HCT116 (cell line): ENCODE measurements around the gene TEDC1. TPM values are rescaled to one million over a fixed set of nuclear protein-coding genes. Genes with fewer than 3 reads are reported as not detected.

Experiments
- ATAC-seq: fragments of 200-7000 bp; cut with Tn5 transposase; 2 replicates; pipeline ENCODE4 v1.9.1; 2020; ENCODE audit warnings: mild to moderate bottlenecking, moderate library complexity
- BruUV-seq: library from RNA; stranded (reverse); fragments of 400-500 nt; replicated peaks from 2 replicates; lab custom pipeline; 2021; lab: Mats Ljungman, UMichigan
- CTCF ChIA-PET: fragments of 300-600 bp; sonication (Branson Sonifier 250); formaldehyde crosslinking; loops from one replicate; lab custom pipeline; 2021; ENCODE audit warnings: antibody characterized with exemption; lab: Charles Lee
- POLR2A ChIA-PET: fragments of 300-600, 350-600 bp; sonication (Branson Sonifier 250); formaldehyde crosslinking; loops from one replicate; lab custom pipeline; 2021; ENCODE audit warnings: antibody characterized with exemption; lab: Charles Lee
- RAD21 ChIA-PET, 2 experiments: fragments of 300-600 bp; sonication (Branson Sonifier 250); formaldehyde crosslinking; loops; one replicate each; lab custom pipeline; 2023; ENCODE audit warnings: low total read pairs in 2 of 2; ENCODE audit not compliant: uncharacterized antibody in 2 of 2, unreplicated experiment in 2 of 2, low non-redundant PET in 1 of 2; lab: Charles Lee
- DNase-seq: peaks from one replicate; pipeline ENCODE4 v3.0.0-alpha.2; 2010; ENCODE audit warnings: low read depth, low spot score
- H2AFZ ChIP-seq: fragments of 200-600 bp; shearing (Covaris generic), sonication (generic); 2 replicates; pipeline ENCODE4 v1.6.1; 2017; ENCODE audit warnings: low read depth, mixed run types, mixed read lengths, antibody characterized with exemption, low read length; ENCODE audit not compliant: poor library complexity, severe bottlenecking
- H3K27ac ChIP-seq: 2 replicates; pipeline ENCODE4 v1.5.1; 2012; ENCODE audit warnings: low read depth, low read length
- H3K27me3 ChIP-seq: fragments of 200-600 bp; sonication (generic); 2 replicates; pipeline ENCODE4 v1.6.1; 2016; ENCODE audit warnings: mixed run types, low read length, mixed read lengths; ENCODE audit not compliant: insufficient read depth
- H3K36me3 ChIP-seq, 2 experiments: fragments of 200-500 bp in 1 of 2; fragments of 200-600 bp in 1 of 2; sonication (Bioruptor generic) in 1 of 2; sonication (generic) in 1 of 2; 2 replicates each; pipeline versions ENCODE4 v1.5.1 to v1.6.1; 2014 to 2016; ENCODE audit warnings: low read length in 2 of 2, inconsistent platforms in 1 of 2, mixed read lengths in 1 of 2, mixed run types in 1 of 2; ENCODE audit not compliant: insufficient read depth in 2 of 2, control insufficient read depth in 1 of 2
- H3K4me1 ChIP-seq, 2 experiments: fragments of 200-600 bp in 1 of 2; sonication (generic) in 1 of 2; 2 replicates each; pipeline versions ENCODE4 v1.5.1 to v1.6.1; 2012 to 2017; ENCODE audit warnings: low read length in 2 of 2, inconsistent platforms in 1 of 2, mild to moderate bottlenecking in 1 of 2, mixed read lengths in 1 of 2, mixed run types in 1 of 2, moderate library complexity in 1 of 2; ENCODE audit not compliant: insufficient read depth in 2 of 2, control insufficient read depth in 1 of 2
- H3K4me2 ChIP-seq: fragments of 200-600 bp; sonication (generic); 2 replicates; pipeline ENCODE4 v1.6.1; 2017; ENCODE audit warnings: mixed run types, low read length, mixed read lengths
- H3K4me3 ChIP-seq, 2 experiments: fragments of 200-600 bp in 1 of 2; sonication (generic) in 1 of 2; replicated peaks in 1 of 2; 2 replicates each; pipeline ENCODE4 v1.5.1; 2011 to 2016; ENCODE audit warnings: low read length in 2 of 2, control low read depth in 1 of 2, low read depth in 1 of 2, mild to moderate bottlenecking in 1 of 2, mixed read lengths in 1 of 2, mixed run types in 1 of 2
- H3K79me2 ChIP-seq: fragments of 200-600 bp; sonication (generic); 2 replicates; pipeline ENCODE4 v1.6.1; 2017; ENCODE audit warnings: mild to moderate bottlenecking, mixed run types, low read length, moderate library complexity, mixed read lengths; ENCODE audit not compliant: insufficient read depth
- H3K9ac ChIP-seq: fragments of 200-600 bp; sonication (generic); 2 replicates; pipeline ENCODE4 v1.6.1; 2016; ENCODE audit warnings: low read length, mixed read lengths
- H3K9me2 ChIP-seq: fragments of 200-600 bp; sonication (generic), shearing (Covaris generic); 2 replicates; pipeline ENCODE4 v1.6.1; 2017; ENCODE audit warnings: mixed run types, mild to moderate bottlenecking, moderate library complexity; ENCODE audit not compliant: insufficient read depth
- H3K9me3 ChIP-seq, 2 experiments: fragments of 200-500 bp in 1 of 2; fragments of 200-600 bp in 1 of 2; sonication (Bioruptor generic) in 1 of 2; sonication (generic) in 1 of 2; 2 replicates each; pipeline ENCODE4 v1.6.1; 2014 to 2017; ENCODE audit warnings: low read length in 2 of 2, mixed read lengths in 2 of 2, inconsistent platforms in 1 of 2, low read depth in 1 of 2, mild to moderate bottlenecking in 1 of 2, mixed run types in 1 of 2, moderate library complexity in 1 of 2; ENCODE audit not compliant: control insufficient read depth in 1 of 2, insufficient read depth in 1 of 2
- H4K20me1 ChIP-seq: fragments of 200-600 bp; sonication (generic), shearing (Covaris generic); 2 replicates; pipeline ENCODE4 v1.6.1; 2017; ENCODE audit warnings: mixed run types, mild to moderate bottlenecking, moderate library complexity; ENCODE audit not compliant: insufficient read depth
- CBX3 ChIP-seq: IDR thresholded peaks from 2 replicates; pipeline ENCODE4 v1.6.1; 2012; ENCODE audit warnings: low read depth
- CEBPB ChIP-seq: IDR thresholded peaks from 2 replicates; pipeline ENCODE4 v1.6.1; 2012; ENCODE audit warnings: low read depth
- ELF1 ChIP-seq: IDR thresholded peaks from 2 replicates; pipeline ENCODE4 v1.6.1; 2012; ENCODE audit warnings: low read depth, borderline replicate concordance
- EZH2 ChIP-seq: fragments of 200-600 bp; sonication (generic); IDR thresholded peaks from 2 replicates; pipeline ENCODE4 v1.6.1; 2017; ENCODE audit warnings: antibody characterized with exemption, mixed run types
- POLR2AphosphoS5 ChIP-seq: IDR thresholded peaks from 2 replicates; pipeline ENCODE4 v1.6.1; 2011; ENCODE audit warnings: mild to moderate bottlenecking, low read depth, low read length, moderate library complexity
- TCF7L2 ChIP-seq: IDR thresholded peaks from 2 replicates; pipeline ENCODE4 v1.7.0; 2011; ENCODE audit warnings: borderline replicate concordance, inconsistent platforms; ENCODE audit not compliant: insufficient read depth, insufficient read length; ENCODE audit errors: extremely low read depth
- YY1 ChIP-seq: IDR thresholded peaks from 2 replicates; pipeline ENCODE4 v1.6.1; 2011; ENCODE audit warnings: low read length, low read depth, moderate library complexity, mild to moderate bottlenecking; ENCODE audit not compliant: insufficient replicate concordance; ENCODE audit errors: extremely low read depth
- ZFX ChIP-seq: fragments of 450-650 bp; IDR thresholded peaks from 2 replicates; pipeline ENCODE4 v1.6.1; 2017
- ZNF274 ChIP-seq: fragments of 200-500 bp; sonication (Bioruptor generic); IDR thresholded peaks from 2 replicates; pipeline ENCODE4 v1.6.1; 2014; ENCODE audit warnings: mild to moderate bottlenecking, low read depth, low read length, inconsistent platforms
- intact Hi-C: fragments of 100-400 bp; cut with micrococcal nuclease; formaldehyde crosslinking; loops from 2 replicates; pipeline ENCODE4 v1.10.0; 2022
- total RNA-seq: library from RNA; stranded (reverse); gene quantifications from one replicate; pipeline ENCODE4 v1.2.1, GENCODE V29; 2021; ENCODE audit not compliant: unreplicated experiment
- TF ChIP-seq, protein P1 (sequence below): IDR thresholded peaks from 2 replicates; pipeline ENCODE4 v1.6.1; 2012

TEDC1 gene
- total RNA-seq, 1 experiment from 2014 or later, result 40.4 TPM

- TSS peak; percentile 29 for BruUV-seq
- ChIA-PET RAD21 (no interaction called here), POLR2A (no interaction called here), CTCF (no interaction called here)
- intact Hi-C loops, result no loop called here
- Histone ChIP-seq H3K27ac (no peak overlapping the region), H3K27me3 (no peaks in the 10 kb centered on the region), H3K9ac (no peak overlapping the region), H3K4me3 (no peak overlapping the region), H4K20me1 (no peaks in the 10 kb centered on the region), H3K4me2 (no peak overlapping the region), H2AFZ (no peak overlapping the region), H3K9me2 (no peaks in the 10 kb centered on the region), H3K79me2 (peaks cover 40% of the 10 kb centered on the region), H3K9me3 (no peaks in the 10 kb centered on the region), H3K4me1 (no peaks in the 10 kb centered on the region), H3K36me3 (peaks cover 6 to 7% of the 10 kb centered on the region in 2 experiments; a peak in 2 of 4 replicates)
- DNase-seq, result no peak
- ATAC-seq, result no peak
- TF ChIP-seq EZH2, result no peak
- TF ChIP-seq YY1, result no peak
Observed at GRCh38 chr14:105442125-105442524, 48.9 kb upstream of the TEDC1 start.

DNA sequence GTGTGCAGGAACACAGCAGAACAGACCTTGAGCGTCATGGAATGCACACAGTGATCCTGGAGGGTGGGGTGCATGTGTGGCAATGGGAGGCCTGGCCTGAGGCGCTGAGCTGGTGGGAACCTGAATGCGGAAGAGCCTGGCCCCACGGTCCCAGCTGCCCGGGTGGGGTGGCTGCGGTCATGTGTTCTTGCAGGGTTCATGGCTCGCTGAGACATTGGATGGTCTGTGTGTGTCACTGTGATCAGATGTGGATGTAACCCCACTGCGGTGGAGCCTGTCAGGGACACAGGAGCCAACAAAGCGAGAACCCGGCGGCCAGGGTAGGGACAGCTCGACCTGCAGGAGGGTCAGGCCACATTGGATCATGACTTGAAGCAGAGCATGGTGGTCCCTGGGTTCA lies 48.2 kb upstream of the TEDC1 start:
- no peaks in the 10 kb centered on the region for H3K9me3 ChIP-seq
- no peaks in the 10 kb centered on the region for H4K20me1 ChIP-seq
- H3K9ac ChIP-seq, result no peak overlapping the region
- TF ChIP-seq TCF7L2 (no peak), POLR2AphosphoS5 (no peak), ZFX (no peak), ZNF274 (no peak), ELF1 (no peak), CEBPB (no peak), CBX3 (no peak)
- TF ChIP-seq, protein P1, sequence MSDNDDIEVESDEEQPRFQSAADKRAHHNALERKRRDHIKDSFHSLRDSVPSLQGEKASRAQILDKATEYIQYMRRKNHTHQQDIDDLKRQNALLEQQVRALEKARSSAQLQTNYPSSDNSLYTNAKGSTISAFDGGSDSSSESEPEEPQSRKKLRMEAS, result no peak
- POLR2A ChIA-PET, result no interaction called here
- CTCF ChIA-PET, result no interaction called here
- no peak for ATAC-seq
- H3K27ac ChIP-seq, result no peak overlapping the region
- H3K4me2 ChIP-seq, result no peak overlapping the region
- H3K4me1 ChIP-seq, result no peaks in the 10 kb centered on the region
- RAD21 ChIA-PET, result interaction anchor here in 1 of 2 experiments (0.6 kb wide), 1 partner anchor 53 kb away, joined by 3 read pairs; no protein-coding TSS in a partner anchor
- intact Hi-C loops, result no loop called here
- H3K9me2 ChIP-seq, result no peaks in the 10 kb centered on the region
- H3K79me2 ChIP-seq, result peaks cover 35% of the 10 kb centered on the region
- BruUV-seq, result no TSS peak
- peaks cover 6 to 7% of the 10 kb centered on the region in 2 experiments; a peak in 2 of 4 replicates for H3K36me3 ChIP-seq
- no peaks in the 10 kb centered on the region for H3K27me3 ChIP-seq
- H3K4me3 ChIP-seq, result no peak overlapping the region
- DNase-seq, result no peak
- no peak overlapping the region for H2AFZ ChIP-seq
